Myocyte (in vitro differentiated cells): Measurements from ENCODE around the gene PCDHA10. TPM values are rescaled to one million over a fixed set of nuclear protein-coding genes. Genes with fewer than 3 reads are reported as not detected.

ENCODE experiments used
- DNase-seq: peaks from one replicate; pipeline ENCODE4 v3.0.0-alpha.2; 2012; ENCODE audit warnings: low read depth
- total RNA-seq: library from RNA; depleted of rRNA; stranded (reverse); fragments of >200 nt; gene quantifications from 2 replicates; pipeline ENCODE4 v1.2.3, GENCODE V29; 2014

PCDHA10 gene
- total RNA-seq, 1 donor from 2014 or later, result 0.03 TPM

DNA sequence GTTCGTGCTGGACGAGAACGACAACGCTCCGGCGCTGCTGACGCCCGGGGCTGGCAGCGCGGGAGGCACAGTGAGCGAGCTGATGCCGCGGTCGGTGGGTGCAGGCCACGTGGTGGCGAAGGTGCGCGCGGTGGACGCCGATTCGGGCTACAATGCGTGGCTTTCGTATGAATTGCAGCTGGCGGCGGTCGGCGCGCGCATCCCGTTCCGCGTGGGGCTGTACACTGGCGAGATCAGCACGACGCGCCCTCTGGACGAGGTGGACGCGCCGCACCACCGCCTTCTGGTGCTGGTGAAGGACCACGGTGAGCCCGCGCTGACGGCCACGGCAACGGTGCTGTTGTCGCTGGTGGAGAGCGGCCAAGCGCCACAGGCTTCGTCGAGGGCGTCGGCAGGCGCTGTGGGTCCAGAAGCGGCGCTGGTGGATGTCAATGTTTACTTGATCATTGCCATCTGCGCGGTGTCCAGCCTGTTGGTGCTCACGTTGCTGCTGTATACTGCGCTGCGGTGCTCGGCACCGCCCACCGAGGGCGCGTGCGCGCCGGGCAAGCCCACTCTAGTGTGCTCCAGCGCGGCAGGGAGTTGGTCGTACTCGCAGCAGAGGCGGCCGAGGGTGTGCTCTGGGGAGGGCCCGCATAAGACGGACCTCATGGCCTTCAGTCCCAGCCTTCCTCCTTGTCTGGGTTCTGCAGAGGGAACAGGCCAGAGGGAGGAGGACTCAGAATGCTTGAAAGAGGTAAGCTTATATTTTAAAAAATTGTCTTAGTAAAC, 28.4 kb downstream of the PCDHA10 start:
- DNase-seq, result no peak

- DNase-seq, result no peak
Observed at GRCh38 chr5:140916325-140916724, 60.6 kb downstream of the PCDHA10 start.

Other genes starting within 250 kb of the PCDHA10 start
- 0.21 and 0.64 TPM in 2 replicates for gene CD14, start 222.7 kb upstream of the PCDHA10 start, total RNA-seq
- 5.3 and 8.1 TPM in 2 replicates for gene TMCO6, start 216.4 kb upstream of the PCDHA10 start, total RNA-seq
- gene NDUFA2, start 208.3 kb upstream of the PCDHA10 start, total RNA-seq, result 46.7 and 51.4 TPM in 2 replicates
- 105 and 121 TPM in 2 replicates for gene IK, start 208.1 kb upstream of the PCDHA10 start, total RNA-seq
- gene WDR55, start 191.0 kb upstream of the PCDHA10 start, total RNA-seq, result 20.5 and 20.6 TPM in 2 replicates
- gene DND1, start 182.3 kb upstream of the PCDHA10 start, total RNA-seq, result 0.52 and 1.0 TPM in 2 replicates
- 49.4 and 52.5 TPM in 2 replicates for gene HARS1, start 164.5 kb upstream of the PCDHA10 start, total RNA-seq
- gene HARS2, start 164.4 kb upstream of the PCDHA10 start, total RNA-seq, result 24.4 and 30.9 TPM in 2 replicates
- 46.7 and 61.3 TPM in 2 replicates for gene ZMAT2, start 155.4 kb upstream of the PCDHA10 start, total RNA-seq
- gene PCDHA1, start 69.8 kb upstream of the PCDHA10 start, total RNA-seq, result 0.10 TPM in 1 of 2 replicates, not detected in the other
- 0.36 TPM in 1 of 2 replicates, not detected in the other for gene PCDHA2, start 61.0 kb upstream of the PCDHA10 start, total RNA-seq
- 0.16 TPM in 2 replicates for gene PCDHA3, start 54.8 kb upstream of the PCDHA10 start, total RNA-seq
- gene PCDHA4, start 48.8 kb upstream of the PCDHA10 start, total RNA-seq, result 1.2 and 1.4 TPM in 2 replicates
- 0.03 and 0.05 TPM in 2 replicates for gene PCDHA5, start 34.3 kb upstream of the PCDHA10 start, total RNA-seq
- 0.11 TPM in 1 of 2 replicates, not detected in the other for gene PCDHA6, start 27.9 kb upstream of the PCDHA10 start, total RNA-seq
- 0.36 and 0.48 TPM in 2 replicates for gene PCDHA7, start 21.6 kb upstream of the PCDHA10 start, total RNA-seq
- gene PCDHA8, start 14.7 kb upstream of the PCDHA10 start, total RNA-seq, result not detected in 2 replicates
- gene PCDHA9, start 7.5 kb upstream of the PCDHA10 start, total RNA-seq, result under 0.01 and 0.03 TPM in 2 replicates
- gene PCDHA11, start 13.1 kb downstream of the PCDHA10 start, total RNA-seq, result 0.13 and 0.26 TPM in 2 replicates
- 0.03 and 0.16 TPM in 2 replicates for gene PCDHA12, start 19.4 kb downstream of the PCDHA10 start, total RNA-seq
- 0.05 TPM in 1 of 2 replicates, not detected in the other for gene PCDHA13, start 26.2 kb downstream of the PCDHA10 start, total RNA-seq
- gene PCDHAC1, start 70.4 kb downstream of the PCDHA10 start, total RNA-seq, result 0.05 and 0.10 TPM in 2 replicates
- 0.05 and 0.10 TPM in 2 replicates for gene PCDHAC2, start 110.6 kb downstream of the PCDHA10 start, total RNA-seq
- not detected in 2 replicates for gene PCDHB1, start 195.5 kb downstream of the PCDHA10 start, total RNA-seq
- gene PCDHB2, start 238.7 kb downstream of the PCDHA10 start, total RNA-seq, result 20.3 and 21.5 TPM in 2 replicates
- gene PCDHB3, start 244.6 kb downstream of the PCDHA10 start, total RNA-seq, result 4.2 and 4.7 TPM in 2 replicates